Heart left ventricle (tissue), 13 donors: ENCODE data around the gene SSUH2.

Experiments used
- CTCF ChIP-seq, 12 donors: fragments of 200-600 bp; sonication (generic) in 4 of 12; IDR thresholded peaks; one replicate each; pipeline versions ENCODE4 v1.5.0 to v1.8.0; 2018 to 2022; ENCODE audit warnings: antibody characterized with exemption in 12 of 12, mild to moderate bottlenecking in 5 of 12
- POLR2A ChIP-seq, 2 donors: fragments of 450-650 bp; IDR thresholded peaks; one replicate each; pipeline ENCODE4 v1.6.1; 2017; ENCODE audit warnings: antibody characterized with exemption in 2 of 2, mild to moderate bottlenecking in 2 of 2, moderate library complexity in 2 of 2
- donor health status: ischemic (EF 13 %, LVEDD 7.1; RV severe dilation, severe dysfunction).
- donor health status: DM: no; HTN: yes; CAD: no.
- donor health status: DM: no; HTN: no; CAD: no.
- donor health status: ischemic (EF 25% LVEDD 6.9; RV normal size, moderate dysfunction).
- donor health status: ischemic (EF 25% LVEDD 5.7; RV mildly dilated, moderate dysfunction).
- donor health status: ischemic (EF 35%, LVEDD 5.7; RV mildly dilated, moderate dysfunction).
- donor health status: nonischemic (EF 11% LVEDD 7.7; RV severe dilation, severe dysfunction).
- donor health status: DM: yes; HTN: yes; CAD: no.
- donor health status: PGD.
- donor health status: ischemic (EF 29% LVEDD 5.4; RV normal size, mild dysfunction).
- donor health status: nonischemic (EF 23%, LVEDD 6.1; RV moderate dilation, normal function).

GRCh38 chr3:8656240-8656639, 11.6 kb upstream of the SSUH2 start:
- TF ChIP-seq CTCF (IDR thresholded peaks at IDR 0.05) (no peak), POLR2A (IDR thresholded peaks at IDR 0.05) (no peak)
